Neural progenitor cell (in vitro differentiated cells): Measurements from ENCODE around the gene NCKAP5.

Source experiments
- CTCF ChIP-seq: fragments of 200-600 bp; sonication (generic); IDR thresholded peaks from 2 replicates; pipeline ENCODE4 v1.5.1; 2017; ENCODE audit warnings: antibody characterized with exemption, mild to moderate bottlenecking
- EZH2 ChIP-seq: fragments of 200-600 bp; sonication (generic); IDR thresholded peaks from 2 replicates; pipeline ENCODE4 v1.6.1; 2017; ENCODE audit warnings: antibody characterized with exemption, mild to moderate bottlenecking, moderate library complexity
- EZH2phosphoT487 ChIP-seq: fragments of 200-600 bp; sonication (generic); IDR thresholded peaks from 2 replicates; pipeline ENCODE4 v1.6.1; 2017; ENCODE audit warnings: antibody characterized with exemption

GRCh38 chr2:132830321-132830827 is 737.9 kb downstream of the NCKAP5 start:
- TF ChIP-seq EZH2phosphoT487: no peak
- TF ChIP-seq CTCF: no peak
- TF ChIP-seq EZH2: no peak
